ENCODE data around the gene AP3B1.

AP3B1 gene

GRCh38 chr5:78294248-78295034 is at the start of gene AP3B1:
Gene AP3B1 (minus strand): TSS chr5:78294698. CDS start chr5:78294579, 119 bp downstream.
- peak; percentile 99 for DNase-seq

- DNase-seq = no peak
These were observed 46.9 kb upstream of the AP3B1 start for GRCh38 chr5:78341440-78341839.

- no peak for DNase-seq
These were observed 45.3 kb upstream of the AP3B1 start for GRCh38 chr5:78339617-78340436.

- DNase-seq = no peak
These were observed 42.2 kb upstream of the AP3B1 start for GRCh38 chr5:78336698-78337097.

GRCh38 chr5:78335976-78336375 is 41.5 kb upstream of the AP3B1 start:
- DNase-seq = no peak

- no peak for DNase-seq
These were observed 40.3 kb upstream of the AP3B1 start for GRCh38 chr5:78334811-78335210.

GRCh38 chr5:78331523-78332080 is 37.1 kb upstream of the AP3B1 start:
- no peak for DNase-seq

GRCh38 chr5:78328585-78329173 is 34.2 kb upstream of the AP3B1 start:
- peak; percentile 37 for DNase-seq

GRCh38 chr5:78327761-78328510 is 33.4 kb upstream of the AP3B1 start:
- DNase-seq = no peak

- DNase-seq = no peak
These were observed 32.4 kb upstream of the AP3B1 start for GRCh38 chr5:78326930-78327329.

- no peak for DNase-seq
These were observed 28.7 kb upstream of the AP3B1 start for GRCh38 chr5:78323241-78323640.

- DNase-seq = peak; percentile 57
These were observed 25.9 kb upstream of the AP3B1 start for GRCh38 chr5:78320401-78320800.

GRCh38 chr5:78318337-78318736 is 23.8 kb upstream of the AP3B1 start:
- DNase-seq = no peak

- no peak for DNase-seq
These were observed 23.0 kb upstream of the AP3B1 start for GRCh38 chr5:78317515-78317914.

GRCh38 chr5:78308703-78309102 is 14.2 kb upstream of the AP3B1 start:
- DNase-seq = no peak

- DNase-seq = no peak
These were observed 6.1 kb upstream of the AP3B1 start for GRCh38 chr5:78300464-78301045.

GRCh38 chr5:78295035-78295961 is 800 bp upstream of the AP3B1 start:
- DNase-seq = peak; percentile 44

- DNase-seq = no peak
These were observed 649 bp downstream of the AP3B1 start for GRCh38 chr5:78293851-78294247.

- no peak for DNase-seq
These were observed 2.8 kb downstream of the AP3B1 start for GRCh38 chr5:78291687-78292086.

GRCh38 chr5:78289911-78290310 is 4.6 kb downstream of the AP3B1 start:
- no peak for DNase-seq

- no peak for DNase-seq
These were observed 6.3 kb downstream of the AP3B1 start for GRCh38 chr5:78288246-78288645.
